IMR-90 (cell line): ENCODE data around the gene RBBP7. TPM values are rescaled to one million over a fixed set of nuclear protein-coding genes. Genes with fewer than 3 reads are reported as not detected.

Experiments used
- ATAC-seq: fragments of 200-7000 bp; cut with Tn5 transposase; 2 replicates; pipeline ENCODE4 v1.9.1; 2020; ENCODE audit warnings: low read depth, mild to moderate bottlenecking, moderate library complexity
- BruUV-seq: library from RNA; stranded (reverse); fragments of 400-500 nt; replicated peaks from 2 replicates; lab custom pipeline; 2021; lab: Mats Ljungman, UMichigan
- CTCF ChIA-PET: fragments of 300-600 bp; formaldehyde crosslinking; extraction: SDS; loops from one replicate; lab custom pipeline; 2021; ENCODE audit warnings: antibody characterized with exemption; lab: Yijun Ruan, JAX
- POLR2A ChIA-PET: fragments of 300-600 bp; sonication (Branson Sonifier 250); formaldehyde crosslinking; loops from one replicate; lab custom pipeline; 2022; ENCODE audit warnings: antibody characterized with exemption; ENCODE audit not compliant: unreplicated experiment; lab: Charles Lee
- DNase-seq: peaks from one replicate; pipeline ENCODE4 v3.0.0; 2013
- H2AFZ ChIP-seq: replicated peaks from 2 replicates; pipeline ENCODE3; 2013; ENCODE audit warnings: low read length, mild to moderate bottlenecking; ENCODE audit not compliant: poor library complexity
- H2AK5ac ChIP-seq: 2 replicates; pipeline ENCODE4 v1.6.1; 2013; ENCODE audit warnings: low read depth, low read length, inconsistent platforms
- H2AK9ac ChIP-seq: replicated peaks from 2 replicates; pipeline ENCODE3; 2013; ENCODE audit warnings: mild to moderate bottlenecking, low read depth, low read length, moderate library complexity; ENCODE audit not compliant: poor library complexity
- H2BK120ac ChIP-seq: 2 replicates; pipeline ENCODE4 v1.6.1; 2013; ENCODE audit warnings: low read depth, low read length, inconsistent platforms
- H2BK15ac ChIP-seq: 3 replicates; pipeline ENCODE4 v1.6.1; 2013; ENCODE audit warnings: low read depth, low read length, inconsistent platforms
- H2BK20ac ChIP-seq: 2 replicates; pipeline ENCODE4 v1.6.1; 2013; ENCODE audit warnings: low read depth, mild to moderate bottlenecking, inconsistent platforms, low read length, moderate library complexity
- H2BK5ac ChIP-seq: 2 replicates; pipeline ENCODE4 v1.6.1; 2013; ENCODE audit warnings: mild to moderate bottlenecking, low read depth, low read length, inconsistent platforms; ENCODE audit not compliant: poor library complexity, severe bottlenecking
- H3K14ac ChIP-seq: replicated peaks from 2 replicates; pipeline ENCODE4 v1.6.1; 2013; ENCODE audit warnings: low read depth, low read length, inconsistent platforms
- H3K18ac ChIP-seq: 2 replicates; pipeline ENCODE4 v1.6.1; 2013; ENCODE audit warnings: low read depth, low read length, control low read depth
- H3K23ac ChIP-seq: 2 replicates; pipeline ENCODE4 v1.6.1; 2013; ENCODE audit warnings: low read depth, low read length, inconsistent platforms
- H3K27ac ChIP-seq: 2 replicates; pipeline ENCODE4 v1.5.1; 2013; ENCODE audit warnings: mild to moderate bottlenecking, control low read depth, low read length; ENCODE audit not compliant: insufficient read depth
- H3K27me3 ChIP-seq: 2 replicates; pipeline ENCODE4 v1.6.1; 2013; ENCODE audit warnings: low read length; ENCODE audit not compliant: control insufficient read depth, insufficient read depth
- H3K36me3 ChIP-seq: 2 replicates; pipeline ENCODE4 v1.6.1; 2013; ENCODE audit warnings: low read length, mixed read lengths; ENCODE audit not compliant: control insufficient read depth, insufficient read depth
- H3K4ac ChIP-seq: 2 replicates; pipeline ENCODE4 v1.6.1; 2013; ENCODE audit warnings: low read depth, low read length, inconsistent platforms
- H3K4me1 ChIP-seq: 2 replicates; pipeline ENCODE4 v1.6.1; 2013; ENCODE audit warnings: low read length, mixed read lengths; ENCODE audit not compliant: control insufficient read depth, insufficient read depth
- H3K4me2 ChIP-seq: 2 replicates; pipeline ENCODE4 v1.6.1; 2013; ENCODE audit warnings: low read depth, mild to moderate bottlenecking, control low read depth, low read length, moderate library complexity
- H3K4me3 ChIP-seq: 2 replicates; pipeline ENCODE4 v1.5.1; 2013; ENCODE audit warnings: low read depth, mild to moderate bottlenecking, control low read depth, low read length, moderate library complexity; ENCODE audit not compliant: insufficient read depth
- H3K56ac ChIP-seq: 2 replicates; pipeline ENCODE4 v1.6.1; 2013; ENCODE audit warnings: low read length, inconsistent platforms; ENCODE audit not compliant: insufficient read depth; ENCODE audit errors: extremely low read depth
- H3K79me1 ChIP-seq, 2 experiments: 2 replicates each; pipeline ENCODE4 v1.6.1; 2013; ENCODE audit warnings: low read length in 2 of 2, inconsistent platforms in 1 of 2, low read depth in 1 of 2
- H3K9ac ChIP-seq: 2 replicates; pipeline ENCODE4 v1.6.1; 2013; ENCODE audit warnings: low read depth, low read length, control low read depth
- H3K9me1 ChIP-seq: 2 replicates; pipeline ENCODE4 v1.6.1; 2013; ENCODE audit warnings: low read length, inconsistent platforms; ENCODE audit not compliant: insufficient read depth
- H3K9me3 ChIP-seq: 2 replicates; pipeline ENCODE4 v1.6.1; 2013; ENCODE audit warnings: low read length; ENCODE audit not compliant: control insufficient read depth, insufficient read depth
- H4K20me1 ChIP-seq: 2 replicates; pipeline ENCODE4 v1.6.1; 2013; ENCODE audit warnings: low read length, inconsistent platforms; ENCODE audit not compliant: insufficient read depth
- H4K5ac ChIP-seq: 2 replicates; pipeline ENCODE4 v1.6.1; 2013; ENCODE audit warnings: mild to moderate bottlenecking, low read depth, low read length, control low read depth
- H4K8ac ChIP-seq, 2 experiments: 2 replicates each; pipeline ENCODE4 v1.6.1; 2013; ENCODE audit warnings: low read depth in 2 of 2, low read length in 2 of 2, control low read depth in 1 of 2, inconsistent platforms in 1 of 2
- H4K91ac ChIP-seq: 2 replicates; pipeline ENCODE4 v1.6.1; 2013; ENCODE audit warnings: low read depth, low read length, inconsistent platforms; ENCODE audit not compliant: insufficient read depth
- CEBPB ChIP-seq: IDR thresholded peaks from 2 replicates; pipeline ENCODE4 v1.6.1; 2012; ENCODE audit warnings: low read depth, low read length, improper control_type of control experiment
- MAFK ChIP-seq: IDR thresholded peaks from 2 replicates; pipeline ENCODE4 v1.6.1; 2012; ENCODE audit warnings: low read depth, low read length, improper control_type of control experiment
- WGBS, 2 experiments: methylation state at CpG; one replicate each; pipeline versions ENCODE4 v1.1.5 to v1.1.7; 2013; ENCODE audit warnings: missing lambda C conversion rate in 2 of 2; ENCODE audit not compliant: insufficient read length in 1 of 2; ENCODE audit errors: extremely low coverage in 2 of 2; 5-methylcytosine and 5-hydroxymethylcytosine counted together
- dilution Hi-C: fragments of 300-500 bp; cut with HindIII; formaldehyde crosslinking; loops from one replicate; pipeline ENCODE4 v1.14.3; 2018; ENCODE audit warnings: low sequenced_read_pairs; ENCODE audit not compliant: unreplicated experiment
- in situ Hi-C: fragments of 300-500 bp; cut with MboI; formaldehyde crosslinking; loops from 3 replicates; pipeline ENCODE4 v1.14.3; 2019; ENCODE audit warnings: low sequenced_read_pairs, inconsistent platforms, mixed read lengths
- intact Hi-C: fragments of 100-400 bp; cut with micrococcal nuclease; formaldehyde crosslinking; loops from 2 replicates; pipeline ENCODE4 v1.10.0; 2022
- polyA plus RNA-seq, 3 experiments: library from polyadenylated mRNA; depleted of rRNA; stranded (reverse); fragments of >200 nt; gene quantifications; 2 replicates each; pipeline ENCODE4 v1.2.3, GENCODE V29; 2012; ENCODE audit warnings: low replicate concordance in 1 of 3
- total RNA-seq: library from RNA; depleted of rRNA; stranded (reverse); fragments of >200 nt; gene quantifications from 2 replicates; pipeline ENCODE4 v1.2.3, GENCODE V29; 2012

Gene RBBP7
- total and polyA plus RNA-seq, 2 of the 4 experiments (the other 2 are of a cell fraction), result 147 to 149 TPM

- H3K79me1 ChIP-seq, result no peaks in the 10 kb centered on the region
- POLR2A ChIA-PET, result no interaction called here
- WGBS, 2 experiments, result 70% methylated on average over 2 of the region's 6 CpGs; no CpG with 5 or more reads in 1 of the 2 experiments
- no peak overlapping the region for H3K56ac ChIP-seq
- no peaks in the 10 kb centered on the region for H4K20me1 ChIP-seq
- no peaks in the 10 kb centered on the region for H3K36me3 ChIP-seq
- H3K23ac ChIP-seq, result no peak overlapping the region
- H3K9me3 ChIP-seq, result no peaks in the 10 kb centered on the region
- no peak overlapping the region for H4K5ac ChIP-seq
- no peak overlapping the region for H3K4me3 ChIP-seq
- no peak overlapping the region for H3K4ac ChIP-seq
- H3K14ac ChIP-seq, result no peak overlapping the region
- CTCF ChIA-PET, result interaction anchor here (0.6 kb wide), 1 partner anchor 750 kb away, joined by 5 read pairs; no protein-coding TSS in a partner anchor
- no peak overlapping the region for H2AK9ac ChIP-seq
- no peak overlapping the region for H3K4me2 ChIP-seq
- in situ Hi-C loops (no loop called here), dilution Hi-C loops (no loop called here), intact Hi-C loops (no loop called here)
- H2AK5ac ChIP-seq, result no peak overlapping the region
- no peak overlapping the region for H4K91ac ChIP-seq
- H3K18ac ChIP-seq, result no peak overlapping the region
- no peak overlapping the region for H2BK5ac ChIP-seq
- H3K9me1 ChIP-seq, result no peaks in the 10 kb centered on the region
- no peak overlapping the region for H4K8ac ChIP-seq
- H3K27ac ChIP-seq, result no peak overlapping the region
- no TSS peak for BruUV-seq
- no peak overlapping the region for H2BK120ac ChIP-seq
- H3K9ac ChIP-seq, result no peak overlapping the region
- TF ChIP-seq CEBPB (no peak), MAFK (peak; percentile 71)
- H2BK20ac ChIP-seq, result no peak overlapping the region
- ATAC-seq (no peak), DNase-seq (no peak)
- peaks cover 12% of the 10 kb centered on the region for H3K27me3 ChIP-seq
- no peaks in the 10 kb centered on the region for H3K4me1 ChIP-seq
- no peak overlapping the region for H2AFZ ChIP-seq
- H2BK15ac ChIP-seq, result no peak overlapping the region
These were observed 47.0 kb upstream of the RBBP7 start for GRCh38 chrX:16917120-16917519.
